Neutrophil (primary cell): ENCODE data around the gene IP6K3.

Source experiments
- H3K27ac ChIP-seq: fragments of 200-600 bp; sonication (generic); 2 replicates; pipeline ENCODE4 v1.5.1; 2016; ENCODE audit warnings: mild to moderate bottlenecking, moderate library complexity
- H3K27me3 ChIP-seq: fragments of 200-600 bp; sonication (generic); 2 replicates; pipeline ENCODE4 v1.6.0; 2016; ENCODE audit warnings: mild to moderate bottlenecking
- H3K36me3 ChIP-seq: fragments of 200-600 bp; sonication (generic); 2 replicates; pipeline ENCODE4 v1.5.1; 2017
- H3K4me1 ChIP-seq, 2 experiments: fragments of 200-600 bp in 1 of 2; sonication (generic) in 1 of 2; 1 replicate in 1 of 2; 2 replicates in 1 of 2; pipeline versions ENCODE4 v1.5.1 to v1.6.1; 2013 to 2016; ENCODE audit warnings: low read depth in 1 of 2, low read length in 1 of 2, mild to moderate bottlenecking in 1 of 2, moderate library complexity in 1 of 2; ENCODE audit not compliant: control insufficient read depth in 1 of 2, insufficient read depth in 1 of 2
- H3K4me3 ChIP-seq, 2 experiments: fragments of 200-600 bp in 1 of 2; sonication (generic) in 1 of 2; 1 replicate in 1 of 2; 2 replicates in 1 of 2; pipeline ENCODE4 v1.5.1; 2013 to 2016; ENCODE audit warnings: low read depth in 1 of 2, low read length in 1 of 2, mild to moderate bottlenecking in 1 of 2, moderate library complexity in 1 of 2
- H3K9me3 ChIP-seq: fragments of 200-600 bp; sonication (generic); 2 replicates; pipeline ENCODE4 v1.5.1; 2016
- CTCF ChIP-seq: fragments of 200-600 bp; sonication (generic); IDR thresholded peaks from 2 replicates; pipeline ENCODE4 v1.5.1; 2016; ENCODE audit warnings: antibody characterized with exemption

The IP6K3 gene

GRCh38 chr6:33790379-33790778, 43.7 kb upstream of the IP6K3 start:
- Histone ChIP-seq H3K4me1 (peaks cover 21 to 22% of the 10 kb centered on the region in 2 experiments), H3K27ac (no peak overlapping the region), H3K4me3 (no peak overlapping the region), H3K9me3 (no peaks in the 10 kb centered on the region), H3K27me3 (peaks cover 31% of the 10 kb centered on the region), H3K36me3 (no peaks in the 10 kb centered on the region)
- no peak for TF ChIP-seq CTCF

- Histone ChIP-seq H3K4me1 (peaks cover 21 to 22% of the 10 kb centered on the region in 2 experiments), H3K4me3 (peak overlapping the region; percentile 81 to 86), H3K27me3 (peaks cover 23% of the 10 kb centered on the region), H3K27ac (peak overlapping the region; percentile 95), H3K9me3 (no peaks in the 10 kb centered on the region), H3K36me3 (peaks cover 8% of the 10 kb centered on the region)
- TF ChIP-seq CTCF = no peak
These were observed 42.8 kb upstream of the IP6K3 start for GRCh38 chr6:33789550-33789895.

GRCh38 chr6:33788694-33789549, 42.2 kb upstream of the IP6K3 start, which contains the start of gene LEMD2:
Gene LEMD2, minus strand, starts transcription at chr6:33789130. Its CDS starts 14 bp downstream, at chr6:33789116.
- peaks cover 21 to 22% of the 10 kb centered on the region in 2 experiments for H3K4me1 ChIP-seq
- no peaks in the 10 kb centered on the region for H3K9me3 ChIP-seq
- peak; percentile 51 for TF ChIP-seq CTCF
- peaks cover 17% of the 10 kb centered on the region for H3K27me3 ChIP-seq
- H3K27ac ChIP-seq = peak within 1 kb of the TSS; percentile 95
- peak within 1 kb of the TSS; percentile 81 to 86 for H3K4me3 ChIP-seq
- H3K36me3 ChIP-seq = peaks cover 14% of the 10 kb centered on the region

GRCh38 chr6:33787954-33788693, 41.4 kb upstream of the IP6K3 start:
- Histone ChIP-seq H3K4me1 (peaks cover 21 to 22% of the 10 kb centered on the region in 2 experiments), H3K27me3 (peaks cover 9% of the 10 kb centered on the region), H3K36me3 (peaks cover 22% of the 10 kb centered on the region), H3K27ac (peak overlapping the region; percentile 95), H3K9me3 (no peaks in the 10 kb centered on the region), H3K4me3 (peak overlapping the region; percentile 81 to 86)
- TF ChIP-seq CTCF = no peak

GRCh38 chr6:33787346-33787953, 40.7 kb upstream of the IP6K3 start:
- TF ChIP-seq CTCF = no peak
- H3K9me3 ChIP-seq = no peaks in the 10 kb centered on the region
- peaks cover 21 to 22% of the 10 kb centered on the region in 2 experiments for H3K4me1 ChIP-seq
- peak overlapping the region; percentile 81 to 86 for H3K4me3 ChIP-seq
- H3K27me3 ChIP-seq = peaks cover 2% of the 10 kb centered on the region
- H3K36me3 ChIP-seq = peaks cover 28% of the 10 kb centered on the region
- H3K27ac ChIP-seq = peak overlapping the region; percentile 95
